H9 (cell line): ENCODE measurements around the gene ACP2. TPM values are rescaled to one million over a fixed set of nuclear protein-coding genes. Genes with fewer than 3 reads are reported as not detected.
A peak's percentile ranks its signal among the peaks of the same experiment; 100 is the strongest.

Experiments
- DNase-seq: peaks from one replicate; pipeline ENCODE4 v3.0.0-alpha.2; 2017
- H2AFZ ChIP-seq: one replicate; pipeline ENCODE4 v1.6.1; 2013; ENCODE audit warnings: mild to moderate bottlenecking, low read length, control low read depth, moderate library complexity
- H2AK5ac ChIP-seq: 2 replicates; pipeline ENCODE4 v1.6.1; 2013; ENCODE audit warnings: low read length, control low read depth, mixed read lengths; ENCODE audit not compliant: insufficient read length
- H2BK120ac ChIP-seq: one replicate; pipeline ENCODE4 v1.6.1; 2013; ENCODE audit warnings: low read depth, mild to moderate bottlenecking, low read length, control low read depth, inconsistent platforms; ENCODE audit not compliant: poor library complexity, severe bottlenecking
- H2BK12ac ChIP-seq: 2 replicates; pipeline ENCODE4 v1.6.1; 2013; ENCODE audit warnings: low read length, control low read depth, mixed read lengths, low read depth; ENCODE audit not compliant: insufficient read length
- H2BK15ac ChIP-seq: 2 replicates; pipeline ENCODE4 v1.6.1; 2013; ENCODE audit warnings: low read depth, low read length, control low read depth
- H2BK20ac ChIP-seq: one replicate; pipeline ENCODE4 v1.6.1; 2013; ENCODE audit warnings: low read depth, mild to moderate bottlenecking, low read length, control low read depth, inconsistent platforms; ENCODE audit not compliant: poor library complexity, severe bottlenecking
- H2BK5ac ChIP-seq: 2 replicates; pipeline ENCODE4 v1.6.1; 2013; ENCODE audit warnings: low read length, control low read depth, mixed read lengths; ENCODE audit not compliant: insufficient read length
- H3K14ac ChIP-seq: 2 replicates; pipeline ENCODE4 v1.6.1; 2013; ENCODE audit warnings: low read length, control low read depth; ENCODE audit not compliant: insufficient read depth
- H3K18ac ChIP-seq: 2 replicates; pipeline ENCODE4 v1.6.1; 2013; ENCODE audit warnings: low read depth, mild to moderate bottlenecking, mixed read lengths, low read length, control low read depth; ENCODE audit not compliant: insufficient read length
- H3K23ac ChIP-seq: 2 replicates; pipeline ENCODE4 v1.6.1; 2013; ENCODE audit warnings: low read length, control low read depth, mixed read lengths, low read depth; ENCODE audit not compliant: insufficient read length
- H3K23me2 ChIP-seq: 2 replicates; pipeline ENCODE4 v1.6.1; 2013; ENCODE audit warnings: low read depth, mild to moderate bottlenecking, mixed read lengths, low read length, control low read depth; ENCODE audit not compliant: insufficient read length, poor library complexity, severe bottlenecking
- H3K27ac ChIP-seq: 2 replicates; pipeline ENCODE4 v1.5.1; 2013; ENCODE audit warnings: low read length, control low read depth, mixed read lengths, low read depth; ENCODE audit not compliant: insufficient read length
- H3K27me3 ChIP-seq: 2 replicates; pipeline ENCODE4 v1.6.1; 2013; ENCODE audit warnings: low read length, control low read depth, inconsistent platforms; ENCODE audit not compliant: insufficient read depth
- H3K4ac ChIP-seq: 2 replicates; pipeline ENCODE4 v1.6.1; 2013; ENCODE audit warnings: low read depth, mild to moderate bottlenecking, control low read depth, inconsistent platforms, low read length, moderate library complexity
- H3K4me1 ChIP-seq: 2 replicates; pipeline ENCODE4 v1.6.1; 2013; ENCODE audit warnings: low read length, control low read depth, inconsistent platforms; ENCODE audit not compliant: insufficient read depth
- H3K4me2 ChIP-seq: 2 replicates; pipeline ENCODE4 v1.6.1; 2013; ENCODE audit warnings: low read length, control low read depth, mixed read lengths; ENCODE audit not compliant: insufficient read length, insufficient read depth
- H3K56ac ChIP-seq: 2 replicates; pipeline ENCODE4 v1.6.1; 2013; ENCODE audit warnings: low read depth, mild to moderate bottlenecking, mixed read lengths, low read length, control low read depth; ENCODE audit not compliant: insufficient read length
- H3K79me1 ChIP-seq: 2 replicates; pipeline ENCODE4 v1.6.1; 2013; ENCODE audit warnings: low read depth, mild to moderate bottlenecking, moderate library complexity, low read length, control low read depth, inconsistent platforms; ENCODE audit not compliant: insufficient read depth, poor library complexity, severe bottlenecking
- H3K79me2 ChIP-seq: 2 replicates; pipeline ENCODE4 v1.6.1; 2013; ENCODE audit warnings: low read length, control low read depth, inconsistent platforms; ENCODE audit not compliant: insufficient read depth
- H3K9ac ChIP-seq: 2 replicates; pipeline ENCODE4 v1.6.1; 2013; ENCODE audit warnings: low read length, control low read depth, mixed read lengths; ENCODE audit not compliant: insufficient read length; ENCODE audit errors: extremely low read depth
- H3K9me3 ChIP-seq: one replicate; pipeline ENCODE4 v1.6.1; 2013; ENCODE audit warnings: low read depth, low read length, inconsistent platforms; ENCODE audit not compliant: control insufficient read depth
- H3T11ph ChIP-seq: one replicate; pipeline ENCODE4 v1.6.1; 2013; ENCODE audit warnings: mild to moderate bottlenecking, low read length, control low read depth, inconsistent platforms
- H4K20me1 ChIP-seq: one replicate; pipeline ENCODE4 v1.6.1; 2013; ENCODE audit not compliant: control insufficient read depth, insufficient read length, insufficient read depth
- H4K5ac ChIP-seq: 2 replicates; pipeline ENCODE4 v1.6.1; 2013; ENCODE audit warnings: low read depth, mild to moderate bottlenecking, mixed read lengths, low read length, control low read depth; ENCODE audit not compliant: insufficient read length
- H4K8ac ChIP-seq: replicated peaks from 2 replicates; pipeline ENCODE4 v1.6.1; 2013; ENCODE audit warnings: low read length, control low read depth, mixed read lengths, low read depth; ENCODE audit not compliant: insufficient read length
- H4K91ac ChIP-seq: 2 replicates; pipeline ENCODE4 v1.6.1; 2013; ENCODE audit warnings: low read depth, mild to moderate bottlenecking, moderate library complexity, mixed read lengths, low read length, control low read depth; ENCODE audit not compliant: insufficient read length
- H3K27ac Mint-ChIP-seq, 3 experiments: 2 replicates in 2 of 3; 3 replicates in 1 of 3; pipeline ENCODE4 v1.8.0; 2020 to 2021; ENCODE audit warnings: mixed read lengths in 3 of 3, mild to moderate bottlenecking in 1 of 3, moderate library complexity in 1 of 3
- H3K27me3 Mint-ChIP-seq: 2 replicates; pipeline ENCODE4 v1.8.0; 2021; ENCODE audit warnings: low read depth, mild to moderate bottlenecking, moderate library complexity, mixed read lengths
- H3K36me3 Mint-ChIP-seq, 3 experiments: 2 replicates in 2 of 3; 3 replicates in 1 of 3; pipeline ENCODE4 v1.8.0; 2020 to 2021; ENCODE audit warnings: low read depth in 3 of 3, mixed read lengths in 3 of 3; ENCODE audit not compliant: insufficient read depth in 1 of 3
- H3K4me1 Mint-ChIP-seq, 2 experiments: 2 replicates each; pipeline ENCODE4 v1.8.0; 2020; ENCODE audit warnings: mixed read lengths in 2 of 2
- H3K4me3 Mint-ChIP-seq, 2 experiments: 2 replicates in 1 of 2; 3 replicates in 1 of 2; pipeline ENCODE4 v1.8.0; 2020 to 2021; ENCODE audit warnings: mild to moderate bottlenecking in 2 of 2, mixed read lengths in 2 of 2, moderate library complexity in 1 of 2
- H3K9me3 Mint-ChIP-seq, 2 experiments: 2 replicates in 1 of 2; 3 replicates in 1 of 2; pipeline ENCODE4 v1.8.0; 2020; ENCODE audit warnings: mild to moderate bottlenecking in 2 of 2, mixed read lengths in 2 of 2, moderate library complexity in 1 of 2
- WGBS: extraction: QIAGEN DNeasy Blood & Tissue Kit; methylation state at CpG from one replicate; pipeline ENCODE4 v1.1.7; 2013; ENCODE audit warnings: missing lambda C conversion rate, low lambda C conversion rate, mixed read lengths; ENCODE audit not compliant: insufficient read length; ENCODE audit errors: extremely low coverage; 5-methylcytosine and 5-hydroxymethylcytosine counted together
- total RNA-seq: library from RNA; stranded (reverse); gene quantifications from 2 replicates; pipeline ENCODE4 v1.2.1, GENCODE V29; 2021
- TF ChIP-seq, protein P1 (sequence below): fragments of 200-600 bp; sonication (generic); conservative IDR thresholded peaks from 3 replicates; pipeline ENCODE4 v1.8.0; 2021; ENCODE audit warnings: antibody characterized with exemption, mild to moderate bottlenecking

Gene ACP2
- total RNA-seq, 1 experiment from 2014 or later, result 29.5 TPM

DNA sequence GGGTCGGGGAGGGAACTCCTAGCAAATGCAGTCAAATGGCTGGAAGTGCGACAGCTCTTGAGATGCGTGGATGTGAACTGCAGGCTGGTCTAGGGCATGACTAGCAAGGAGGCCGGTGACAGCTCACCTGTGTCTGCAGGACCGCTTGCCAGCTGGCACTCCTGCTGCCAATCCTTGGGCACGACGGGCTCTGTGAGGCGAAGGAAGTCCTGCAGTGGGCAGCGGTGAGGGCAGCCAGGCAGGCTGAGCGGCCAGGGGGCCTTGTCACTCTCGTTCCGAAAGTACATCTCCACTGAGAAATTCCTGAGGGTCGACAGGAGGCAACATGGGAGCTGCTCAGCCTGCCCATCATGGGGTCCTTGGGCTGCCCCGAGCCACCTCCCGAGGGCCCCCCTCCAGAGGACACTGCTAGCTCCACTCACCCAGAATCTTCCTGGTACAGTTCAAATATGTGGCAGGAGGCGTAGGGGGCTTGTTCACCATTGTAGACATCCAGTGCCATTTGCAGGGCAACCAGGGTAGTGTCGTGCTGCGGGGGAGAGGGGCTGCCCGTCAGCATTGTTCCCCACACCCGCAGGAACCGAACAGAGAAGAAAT lies 5.9 kb downstream of the ACP2 start:
- no peak overlapping the region for H3K27ac ChIP-seq

More for the DNA sequence above, 5.9 kb downstream of the ACP2 start:
- no peak overlapping the region for H2BK20ac ChIP-seq
- Mint-ChIP-seq H3K27me3 (no peaks in the 10 kb centered on the region), H3K4me3 (no peak overlapping the region), H3K27ac (peak overlapping the region in 1 of 3 experiments; percentile 13; a peak in 1 of 7 replicates), H3K4me1 (peaks cover under 1 to 1% of the 10 kb centered on the region in 2 experiments; a peak in 3 of 4 replicates), H3K36me3 (peaks cover 6 to 89% (median 79%) of the 10 kb centered on the region in 3 experiments; a peak in 6 of 7 replicates), H3K9me3 (no peaks in the 10 kb centered on the region; a peak in 1 of 5 replicates)
- H3K4me2 ChIP-seq, result no peak overlapping the region
- H2AK5ac ChIP-seq, result no peak overlapping the region
- no peaks in the 10 kb centered on the region for H3K23me2 ChIP-seq
- no peak overlapping the region for H3T11ph ChIP-seq
- no peak overlapping the region for H2BK12ac ChIP-seq
- no peaks in the 10 kb centered on the region for H3K9me3 ChIP-seq
- no peak overlapping the region for H3K4ac ChIP-seq
- no peak overlapping the region for H4K8ac ChIP-seq
- H3K79me1 ChIP-seq, result no peaks in the 10 kb centered on the region
- no peak overlapping the region for H4K5ac ChIP-seq
- no peaks in the 10 kb centered on the region for H4K20me1 ChIP-seq
- no peaks in the 10 kb centered on the region for H3K27me3 ChIP-seq
- H3K14ac ChIP-seq, result no peak overlapping the region
- peaks cover under 1% of the 10 kb centered on the region; the same call in 1 of the 2 replicates for H3K4me1 ChIP-seq
- no peak overlapping the region for H2BK120ac ChIP-seq
- no peak for DNase-seq
- no peak overlapping the region for H4K91ac ChIP-seq
- no peak overlapping the region for H2AFZ ChIP-seq
- TF ChIP-seq, protein P1, sequence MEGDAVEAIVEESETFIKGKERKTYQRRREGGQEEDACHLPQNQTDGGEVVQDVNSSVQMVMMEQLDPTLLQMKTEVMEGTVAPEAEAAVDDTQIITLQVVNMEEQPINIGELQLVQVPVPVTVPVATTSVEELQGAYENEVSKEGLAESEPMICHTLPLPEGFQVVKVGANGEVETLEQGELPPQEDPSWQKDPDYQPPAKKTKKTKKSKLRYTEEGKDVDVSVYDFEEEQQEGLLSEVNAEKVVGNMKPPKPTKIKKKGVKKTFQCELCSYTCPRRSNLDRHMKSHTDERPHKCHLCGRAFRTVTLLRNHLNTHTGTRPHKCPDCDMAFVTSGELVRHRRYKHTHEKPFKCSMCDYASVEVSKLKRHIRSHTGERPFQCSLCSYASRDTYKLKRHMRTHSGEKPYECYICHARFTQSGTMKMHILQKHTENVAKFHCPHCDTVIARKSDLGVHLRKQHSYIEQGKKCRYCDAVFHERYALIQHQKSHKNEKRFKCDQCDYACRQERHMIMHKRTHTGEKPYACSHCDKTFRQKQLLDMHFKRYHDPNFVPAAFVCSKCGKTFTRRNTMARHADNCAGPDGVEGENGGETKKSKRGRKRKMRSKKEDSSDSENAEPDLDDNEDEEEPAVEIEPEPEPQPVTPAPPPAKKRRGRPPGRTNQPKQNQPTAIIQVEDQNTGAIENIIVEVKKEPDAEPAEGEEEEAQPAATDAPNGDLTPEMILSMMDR, result no peak
- H3K23ac ChIP-seq, result no peak overlapping the region
- H3K18ac ChIP-seq, result no peak overlapping the region
- no CpG with 5 or more reads among the region's 21 CpGs for WGBS
- H2BK15ac ChIP-seq, result no peak overlapping the region
- H3K56ac ChIP-seq, result no peak overlapping the region
- no peak overlapping the region for H3K9ac ChIP-seq
- no peak overlapping the region for H2BK5ac ChIP-seq
- no peaks in the 10 kb centered on the region for H3K79me2 ChIP-seq
